ENCODE measurements around the gene CREB3L2. TPM values are rescaled to one million over a fixed set of nuclear protein-coding genes. Genes with fewer than 3 reads are reported as not detected.

The CREB3L2 gene
- total and polyA plus RNA-seq, 2 of the 13 experiments (the other 11 are each of a cell fraction or from before 2014, with no cell fraction given): 22.1 to 41.1 TPM

- TF ChIP-seq ZNF318 (CRISPR knock-in tag; IDR thresholded peaks at IDR 0.05): no peak
- TF ChIP-seq ZNF615 (CRISPR knock-in tag; IDR thresholded peaks at IDR 0.05; ENCODE audit: borderline replicate concordance): no peak
- no peak for TF ChIP-seq ZHX2 (IDR thresholded peaks at IDR 0.05; ENCODE audit: low read depth)
- TF ChIP-seq ZHX2 (CRISPR knock-in tag; IDR thresholded peaks at IDR 0.05; ENCODE audit: borderline replicate concordance): no peak
- TF ChIP-seq ZNF510 (CRISPR knock-in tag; IDR thresholded peaks at IDR 0.05; ENCODE audit: low read depth): no peak
- TF ChIP-seq AFF4 (CRISPR knock-in tag; IDR thresholded peaks at IDR 0.05): no peak
- TF ChIP-seq NBN (conservative IDR thresholded peaks at IDR 0.05): no peak
- no peak for TF ChIP-seq ATF1 (CRISPR knock-in tag; IDR thresholded peaks at IDR 0.05)
- no peak for TF ChIP-seq ZNF749 (CRISPR knock-in tag; IDR thresholded peaks at IDR 0.05; ENCODE audit: borderline replicate concordance)
- no peak for TF ChIP-seq ZNF557 (CRISPR knock-in tag; IDR thresholded peaks at IDR 0.05)
These were observed 9.1 kb downstream of the CREB3L2 start (continued) for GRCh38 chr7:137992550-137993394.
